Liver (tissue), 9 donors: Measurements from ENCODE around the gene CTXND1. TPM values are rescaled to one million over a fixed set of nuclear protein-coding genes. Genes with fewer than 3 reads are reported as not detected.
"Not testable (repeated sequence)": the region's sequence is repeated elsewhere in the genome, so short reads cannot be mapped to it uniquely, and the experiment has no call there.

Source experiments
- DNase-seq: peaks from one replicate; pipeline ENCODE4 v3.0.0-alpha.2; 2017; ENCODE audit warnings: low spot score
- H3K27ac ChIP-seq, 2 donors: one replicate each; pipeline ENCODE4 v1.7.0; 2013; ENCODE audit warnings: inconsistent platforms in 2 of 2, low read length in 2 of 2, control low read depth in 1 of 2, low read depth in 1 of 2, mild to moderate bottlenecking in 1 of 2
- H3K27me3 ChIP-seq, 4 donors: one replicate each; pipeline versions ENCODE4 v1.6.1 to v1.7.0; 2013; ENCODE audit warnings: low read length in 3 of 4, inconsistent platforms in 1 of 4, mild to moderate bottlenecking in 1 of 4, moderate library complexity in 1 of 4; ENCODE audit not compliant: control insufficient read depth in 4 of 4, insufficient read depth in 4 of 4
- H3K36me3 ChIP-seq, 4 donors: one replicate each; pipeline versions ENCODE4 v1.6.1 to v1.7.0; 2013; ENCODE audit warnings: low read length in 3 of 4, mild to moderate bottlenecking in 3 of 4, low read depth in 1 of 4, moderate library complexity in 1 of 4; ENCODE audit not compliant: control insufficient read depth in 4 of 4, insufficient read depth in 3 of 4
- H3K4me1 ChIP-seq, 4 donors: one replicate each; pipeline versions ENCODE4 v1.6.1 to v1.7.0; 2013; ENCODE audit warnings: low read length in 3 of 4, mild to moderate bottlenecking in 3 of 4, moderate library complexity in 1 of 4; ENCODE audit not compliant: control insufficient read depth in 4 of 4, insufficient read depth in 4 of 4
- H3K4me3 ChIP-seq, 3 donors: one replicate each; pipeline versions ENCODE4 v1.6.1 to v1.7.0; 2013; ENCODE audit warnings: low read length in 3 of 3, control low read depth in 1 of 3, low read depth in 1 of 3, mild to moderate bottlenecking in 1 of 3
- H3K9ac ChIP-seq, 2 donors: one replicate each; pipeline ENCODE4 v1.7.0; 2013; ENCODE audit warnings: low read length in 2 of 2, mild to moderate bottlenecking in 2 of 2, moderate library complexity in 2 of 2, control low read depth in 1 of 2, low read depth in 1 of 2
- H3K9me3 ChIP-seq, 4 donors: one replicate each; pipeline versions ENCODE4 v1.6.1 to v1.7.0; 2013; ENCODE audit warnings: low read length in 3 of 4; ENCODE audit not compliant: control insufficient read depth in 4 of 4
- ATF3 ChIP-seq: IDR thresholded peaks from 2 replicates; pipeline ENCODE4 v1.6.1; 2016; ENCODE audit warnings: antibody characterized with exemption
- EGR1 ChIP-seq, 2 donors: IDR thresholded peaks; 2 replicates each; pipeline ENCODE4 v1.6.1; 2016 to 2018; ENCODE audit warnings: antibody characterized with exemption in 2 of 2, low read depth in 2 of 2
- FOXA1 ChIP-seq: IDR thresholded peaks from 2 replicates; pipeline ENCODE4 v1.6.1; 2016; ENCODE audit warnings: antibody characterized with exemption
- FOXA2 ChIP-seq: IDR thresholded peaks from 2 replicates; pipeline ENCODE4 v1.6.1; 2016; ENCODE audit warnings: antibody characterized with exemption
- GABPA ChIP-seq, 2 donors: IDR thresholded peaks in 1 of 2; conservative IDR thresholded peaks in 1 of 2; 2 replicates each; pipeline ENCODE4 v1.6.1; 2016; ENCODE audit warnings: antibody characterized with exemption in 2 of 2, mild to moderate bottlenecking in 1 of 2, moderate library complexity in 1 of 2
- HNF4A ChIP-seq, 2 donors: conservative IDR thresholded peaks; 2 replicates each; pipeline ENCODE4 v1.6.1; 2016; ENCODE audit warnings: antibody characterized with exemption in 2 of 2, mild to moderate bottlenecking in 2 of 2
- HNF4G ChIP-seq: IDR thresholded peaks from 2 replicates; pipeline ENCODE4 v1.6.1; 2016; ENCODE audit warnings: antibody characterized with exemption
- JUND ChIP-seq, 2 donors: IDR thresholded peaks; 2 replicates each; pipeline ENCODE4 v1.6.1; 2016; ENCODE audit warnings: antibody characterized with exemption in 2 of 2
- NR2F2 ChIP-seq: IDR thresholded peaks from 2 replicates; pipeline ENCODE4 v1.6.1; 2016; ENCODE audit warnings: antibody characterized with exemption
- RAD21 ChIP-seq, 2 donors: IDR thresholded peaks; 2 replicates each; pipeline ENCODE4 v1.6.1; 2016; ENCODE audit warnings: antibody characterized with exemption in 2 of 2, mild to moderate bottlenecking in 2 of 2
- REST ChIP-seq: IDR thresholded peaks from 2 replicates; pipeline ENCODE4 v1.6.1; 2016; ENCODE audit warnings: antibody characterized with exemption, mild to moderate bottlenecking
- RXRA ChIP-seq, 2 donors: IDR thresholded peaks; 2 replicates each; pipeline ENCODE4 v1.6.1; 2017 to 2018; ENCODE audit warnings: antibody characterized with exemption in 2 of 2, mild to moderate bottlenecking in 1 of 2
- SP1 ChIP-seq: IDR thresholded peaks from 2 replicates; pipeline ENCODE4 v1.6.1; 2018; ENCODE audit warnings: antibody characterized with exemption, mild to moderate bottlenecking
- TAF1 ChIP-seq: conservative IDR thresholded peaks from 2 replicates; pipeline ENCODE4 v1.6.1; 2016; ENCODE audit warnings: antibody characterized with exemption, mild to moderate bottlenecking
- YY1 ChIP-seq: IDR thresholded peaks from 2 replicates; pipeline ENCODE4 v1.6.1; 2016; ENCODE audit warnings: antibody characterized with exemption, mild to moderate bottlenecking
- ZBTB33 ChIP-seq: IDR thresholded peaks from 2 replicates; pipeline ENCODE4 v1.6.1; 2016; ENCODE audit warnings: antibody characterized with exemption
- WGBS: extraction: QIAGEN DNeasy Blood & Tissue Kit; methylation state at CpG from one replicate; pipeline ENCODE4 v1.1.7; 2013; 5-methylcytosine and 5-hydroxymethylcytosine counted together
- polyA plus RNA-seq, 2 donors: library from polyadenylated mRNA; stranded (reverse) in 1 of 2; unstranded in 1 of 2; fragments of 200-250 nt in 1 of 2; fragments of >200 nt in 1 of 2; fragmentation: Nextera tagmentation in 1 of 2; extraction: Ambion mirVana in 1 of 2; gene quantifications; one replicate each; pipeline versions ENCODE4 v1.2.1 to v1.2.3, GENCODE V29; 2013 to 2015
- total RNA-seq, 2 donors: library from RNA; depleted of rRNA; stranded (reverse); fragments of >200 nt; gene quantifications; one replicate each; pipeline ENCODE4 v1.2.3, GENCODE V29; 2014
- TF ChIP-seq, protein P1 (sequence below): IDR thresholded peaks from 2 replicates; pipeline ENCODE4 v1.6.1; 2016; ENCODE audit warnings: antibody characterized with exemption
- TF ChIP-seq, protein P2 (sequence below): fragments of 150-350 bp; IDR thresholded peaks from 2 replicates; pipeline ENCODE4 v1.5.1; 2017; ENCODE audit warnings: improper control_type of control experiment, low read depth, low read length; ENCODE audit not compliant: missing input control
- donor health status: healthy.
- donor health status: healthy.
- donor health status: healthy.
- donor health status: healthy.
- donor health status: healthy.

Gene CTXND1
- total RNA-seq (1 to 10 TPM; 3.1 to 4.1 TPM), polyA plus RNA-seq (1 to 10 TPM; 2.9 to 3.1 TPM)

- Histone ChIP-seq H3K9ac (peak within 1 kb of the TSS; percentile 64 to 97), H3K9me3 (no peaks in the 10 kb centered on the region), H3K36me3 (no peaks in the 10 kb centered on the region), H3K27ac (peak within 1 kb of the TSS; percentile 84 to 85), H3K4me3 (peak within 1 kb of the TSS; percentile 45 to 75 (median 71)), H3K4me1 (peaks cover 6 to 34% (median 23%) of the 10 kb centered on the region in 4 donors), H3K27me3 (no peaks in the 10 kb centered on the region)
- no peak for TF ChIP-seq GABPA (IDR thresholded peaks at IDR 0.05 in 1 of 2, conservative IDR thresholded peaks at IDR 0.05 in 1 of 2)
- TF ChIP-seq, protein P1, sequence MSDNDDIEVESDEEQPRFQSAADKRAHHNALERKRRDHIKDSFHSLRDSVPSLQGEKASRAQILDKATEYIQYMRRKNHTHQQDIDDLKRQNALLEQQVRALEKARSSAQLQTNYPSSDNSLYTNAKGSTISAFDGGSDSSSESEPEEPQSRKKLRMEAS, result no peak
- no peak for TF ChIP-seq FOXA2
- TF ChIP-seq HNF4G, result no peak
- peak; percentile 54 for TF ChIP-seq YY1
- peak; percentile 49 for DNase-seq
- WGBS, result 2% methylated on average over 24 of the region's 24 CpGs
Measured at GRCh38 chr15:80252121-80252518, at the start of gene CTXND1. Gene CTXND1, minus strand, starts transcription at chr15:80252213. Its CDS starts 50,264 bp downstream, at chr15:80201949.

GRCh38 chr15:80301472-80301871 lies 49.5 kb upstream of the CTXND1 start:
- Histone ChIP-seq H3K9me3 (peaks cover 0 to 1% (median 0%) of the 10 kb centered on the region in 4 donors), H3K4me3 (no peak overlapping the region), H3K27ac (no peak overlapping the region), H3K9ac (no peak overlapping the region), H3K4me1 (no peaks in the 10 kb centered on the region), H3K36me3 (no peaks in the 10 kb centered on the region), H3K27me3 (no peaks in the 10 kb centered on the region)
- TF ChIP-seq, protein P2, sequence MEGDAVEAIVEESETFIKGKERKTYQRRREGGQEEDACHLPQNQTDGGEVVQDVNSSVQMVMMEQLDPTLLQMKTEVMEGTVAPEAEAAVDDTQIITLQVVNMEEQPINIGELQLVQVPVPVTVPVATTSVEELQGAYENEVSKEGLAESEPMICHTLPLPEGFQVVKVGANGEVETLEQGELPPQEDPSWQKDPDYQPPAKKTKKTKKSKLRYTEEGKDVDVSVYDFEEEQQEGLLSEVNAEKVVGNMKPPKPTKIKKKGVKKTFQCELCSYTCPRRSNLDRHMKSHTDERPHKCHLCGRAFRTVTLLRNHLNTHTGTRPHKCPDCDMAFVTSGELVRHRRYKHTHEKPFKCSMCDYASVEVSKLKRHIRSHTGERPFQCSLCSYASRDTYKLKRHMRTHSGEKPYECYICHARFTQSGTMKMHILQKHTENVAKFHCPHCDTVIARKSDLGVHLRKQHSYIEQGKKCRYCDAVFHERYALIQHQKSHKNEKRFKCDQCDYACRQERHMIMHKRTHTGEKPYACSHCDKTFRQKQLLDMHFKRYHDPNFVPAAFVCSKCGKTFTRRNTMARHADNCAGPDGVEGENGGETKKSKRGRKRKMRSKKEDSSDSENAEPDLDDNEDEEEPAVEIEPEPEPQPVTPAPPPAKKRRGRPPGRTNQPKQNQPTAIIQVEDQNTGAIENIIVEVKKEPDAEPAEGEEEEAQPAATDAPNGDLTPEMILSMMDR, result no peak
- TF ChIP-seq REST, result no peak
- TF ChIP-seq ATF3, result no peak
- no peak for TF ChIP-seq NR2F2
- TF ChIP-seq FOXA1, result no peak
- TF ChIP-seq RXRA (IDR thresholded peaks at IDR 0.05), result no peak
- TF ChIP-seq ZBTB33, result no peak
- no peak for TF ChIP-seq FOXA2
- no peak for TF ChIP-seq YY1
- no peak for TF ChIP-seq SP1
- TF ChIP-seq EGR1 (IDR thresholded peaks at IDR 0.05; ENCODE audit: low read depth in 2 of 2), result no peak
- TF ChIP-seq, protein P1, result no peak
- no peak for TF ChIP-seq JUND (IDR thresholded peaks at IDR 0.05)
- no peak for TF ChIP-seq GABPA (IDR thresholded peaks at IDR 0.05 in 1 of 2, conservative IDR thresholded peaks at IDR 0.05 in 1 of 2)
- no peak for TF ChIP-seq RAD21 (IDR thresholded peaks at IDR 0.05)
- no peak for TF ChIP-seq HNF4G
- TF ChIP-seq TAF1, result no peak
- TF ChIP-seq HNF4A (conservative IDR thresholded peaks at IDR 0.05), result no peak
- no peak for DNase-seq
- WGBS, result 41% methylated on average over 1 of the region's 1 CpG

DNA sequence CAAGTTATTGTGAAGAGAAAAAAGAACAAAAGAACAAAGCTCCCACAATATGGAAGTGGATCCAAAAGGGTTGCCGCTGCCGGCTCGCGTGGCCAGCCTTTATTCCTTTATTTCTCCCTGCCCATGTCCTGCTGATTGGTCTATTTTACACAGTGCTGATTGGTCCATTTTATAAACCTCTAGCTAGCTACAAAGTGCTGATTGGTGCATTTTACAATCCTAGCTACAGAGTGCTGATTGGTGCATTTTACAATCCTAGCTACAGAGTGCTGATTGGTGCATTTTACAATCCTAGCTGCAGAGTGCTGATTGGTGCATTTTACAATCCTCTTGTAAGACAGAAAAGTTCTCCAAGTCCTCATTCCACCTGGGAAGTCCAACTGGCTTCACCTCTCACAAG lies 43.8 kb upstream of the CTXND1 start:
- H3K4me1 ChIP-seq, H3K4me3 ChIP-seq, H3K9me3 ChIP-seq, H3K36me3 ChIP-seq, H3K27ac ChIP-seq, DNase-seq, H3K9ac ChIP-seq, H3K27me3 ChIP-seq: not testable (repeated sequence)
- WGBS, result 92% methylated on average over 4 of the region's 4 CpGs
